Measurements from ENCODE around the gene METTL8.
"Not testable (repeated sequence)": the region's sequence is repeated elsewhere in the genome, so short reads cannot be mapped to it uniquely, and the experiment has no call there.

The METTL8 gene

GRCh38 chr2:171341394-171342066, 92.3 kb downstream of the METTL8 start:
- DNase-seq = no peak

GRCh38 chr2:171334946-171335345, 98.8 kb downstream of the METTL8 start:
- no peak for DNase-seq

GRCh38 chr2:171334171-171334570, 99.6 kb downstream of the METTL8 start:
- no peak for DNase-seq

GRCh38 chr2:171330155-171330956, 103.4 kb downstream of the METTL8 start:
- DNase-seq = no peak

GRCh38 chr2:171327043-171327496, 106.7 kb downstream of the METTL8 start:
- no peak for DNase-seq

- DNase-seq = no peak
These were observed 107.8 kb downstream of the METTL8 start for GRCh38 chr2:171325886-171326585.

- DNase-seq = no peak
These were observed 109.7 kb downstream of the METTL8 start for GRCh38 chr2:171323971-171324528.

- no peak for DNase-seq
These were observed 110.9 kb downstream of the METTL8 start for GRCh38 chr2:171322928-171323327.

- DNase-seq = no peak
These were observed 113.1 kb downstream of the METTL8 start for GRCh38 chr2:171320731-171321130.

GRCh38 chr2:171320208-171320621, 113.6 kb downstream of the METTL8 start:
- DNase-seq = no peak

GRCh38 chr2:171319164-171319810, 114.5 kb downstream of the METTL8 start:
- no peak for DNase-seq

GRCh38 chr2:171318463-171318934, 115.3 kb downstream of the METTL8 start:
- no peak for DNase-seq

GRCh38 chr2:171317492-171318125, 116.2 kb downstream of the METTL8 start:
- no peak for DNase-seq

GRCh38 chr2:171316755-171317337, 116.9 kb downstream of the METTL8 start:
- no peak for DNase-seq

- no peak for DNase-seq
These were observed 117.6 kb downstream of the METTL8 start for GRCh38 chr2:171316220-171316619.

- no peak for DNase-seq
These were observed 118.0 kb downstream of the METTL8 start for GRCh38 chr2:171315781-171316180.

GRCh38 chr2:171312182-171312581, 121.6 kb downstream of the METTL8 start:
- DNase-seq = not testable (repeated sequence)

GRCh38 chr2:171311589-171311988, 122.2 kb downstream of the METTL8 start:
- DNase-seq = not testable (repeated sequence)

GRCh38 chr2:171310889-171311288, 122.9 kb downstream of the METTL8 start:
- no peak for DNase-seq

- DNase-seq = no peak
These were observed 124.1 kb downstream of the METTL8 start for GRCh38 chr2:171309455-171310286.
